Lung (tissue), 12 donors: ENCODE measurements around the gene SNAI1. TPM values are rescaled to one million over a fixed set of nuclear protein-coding genes. Genes with fewer than 3 reads are reported as not detected.

ENCODE experiments used
- ATAC-seq: fragments of 200-7000 bp; cut with Tn5 transposase; one replicate; pipeline ENCODE4 v1.9.1; 2020; ENCODE audit warnings: moderate number of reproducible peaks; ENCODE audit not compliant: insufficient read depth, low FRiP score
- DNase-seq, 3 donors: peaks; one replicate each; pipeline ENCODE4 v3.0.0-alpha.2; 2013 to 2017
- H3K27ac ChIP-seq, 2 donors: one replicate each; pipeline ENCODE4 v1.5.1; 2013; ENCODE audit warnings: mild to moderate bottlenecking in 2 of 2, moderate library complexity in 2 of 2, control low read depth in 1 of 2, inconsistent platforms in 1 of 2, low read depth in 1 of 2, low read length in 1 of 2
- H3K27me3 ChIP-seq, 3 donors: one replicate each; pipeline ENCODE4 v1.5.1; 2013; ENCODE audit warnings: low read length in 2 of 3; ENCODE audit not compliant: control insufficient read depth in 3 of 3, insufficient read depth in 3 of 3
- H3K36me3 ChIP-seq, 4 donors: one replicate each; pipeline ENCODE4 v1.5.1; 2013; ENCODE audit warnings: low read length in 4 of 4, mild to moderate bottlenecking in 1 of 4, moderate library complexity in 1 of 4; ENCODE audit not compliant: control insufficient read depth in 4 of 4, insufficient read depth in 4 of 4
- H3K4me1 ChIP-seq, 5 donors: one replicate each; pipeline ENCODE4 v1.5.1; 2013; ENCODE audit warnings: low read length in 5 of 5, mild to moderate bottlenecking in 2 of 5, moderate library complexity in 1 of 5; ENCODE audit not compliant: control insufficient read depth in 5 of 5, insufficient read depth in 5 of 5
- H3K4me3 ChIP-seq: one replicate; pipeline ENCODE4 v1.5.1; 2013; ENCODE audit warnings: mild to moderate bottlenecking, control low read depth, moderate library complexity
- H3K9ac ChIP-seq, 2 donors: one replicate each; pipeline ENCODE4 v1.5.1; 2013; ENCODE audit warnings: low read length in 2 of 2, control low read depth in 1 of 2; ENCODE audit not compliant: insufficient read depth in 1 of 2
- H3K9me3 ChIP-seq, 4 donors: one replicate each; pipeline ENCODE4 v1.5.1; 2013; ENCODE audit warnings: low read length in 3 of 4, mild to moderate bottlenecking in 1 of 4, moderate library complexity in 1 of 4; ENCODE audit not compliant: control insufficient read depth in 4 of 4, insufficient read depth in 3 of 4
- WGBS, 2 donors: extraction: QIAGEN DNeasy Blood & Tissue Kit; methylation state at CpG; one replicate each; pipeline ENCODE4 v1.1.7; 2013; 5-methylcytosine and 5-hydroxymethylcytosine counted together
- polyA plus RNA-seq, 2 donors: library from polyadenylated mRNA; stranded (reverse); fragments of 200-250 nt; gene quantifications; one replicate each; pipeline ENCODE4 v1.2.1, GENCODE V29; 2013
- total RNA-seq, 2 donors: library from RNA; depleted of rRNA in 1 of 2; stranded (reverse); fragments of >200 nt in 1 of 2; gene quantifications; one replicate each; pipeline ENCODE4 v1.2.1, GENCODE V29; 2014 to 2021
- TF ChIP-seq, protein P1 (sequence below): IDR thresholded peaks from 2 replicates; pipeline ENCODE4 v1.5.1; 2012; ENCODE audit warnings: mild to moderate bottlenecking; ENCODE audit errors: control extremely low read depth, extremely low read depth
- donor health status: control.
- donor health status: control.
- donor health status: Bipolar disorder and iron deficiency.
- donor health status: healthy.
- donor health status: DM: yes; HTN: yes; CAD: no.

SNAI1 gene
- total and polyA plus RNA-seq, 4 donors: 0.74 to 12.0 (median 5.4) TPM

- WGBS, 2 donors: 16 to 19% methylated on average over 33 to 37 of the region's 37 CpGs
Observed at GRCh38 chr20:49979030-49979832, 3.5 kb upstream of the SNAI1 start.

DNA sequence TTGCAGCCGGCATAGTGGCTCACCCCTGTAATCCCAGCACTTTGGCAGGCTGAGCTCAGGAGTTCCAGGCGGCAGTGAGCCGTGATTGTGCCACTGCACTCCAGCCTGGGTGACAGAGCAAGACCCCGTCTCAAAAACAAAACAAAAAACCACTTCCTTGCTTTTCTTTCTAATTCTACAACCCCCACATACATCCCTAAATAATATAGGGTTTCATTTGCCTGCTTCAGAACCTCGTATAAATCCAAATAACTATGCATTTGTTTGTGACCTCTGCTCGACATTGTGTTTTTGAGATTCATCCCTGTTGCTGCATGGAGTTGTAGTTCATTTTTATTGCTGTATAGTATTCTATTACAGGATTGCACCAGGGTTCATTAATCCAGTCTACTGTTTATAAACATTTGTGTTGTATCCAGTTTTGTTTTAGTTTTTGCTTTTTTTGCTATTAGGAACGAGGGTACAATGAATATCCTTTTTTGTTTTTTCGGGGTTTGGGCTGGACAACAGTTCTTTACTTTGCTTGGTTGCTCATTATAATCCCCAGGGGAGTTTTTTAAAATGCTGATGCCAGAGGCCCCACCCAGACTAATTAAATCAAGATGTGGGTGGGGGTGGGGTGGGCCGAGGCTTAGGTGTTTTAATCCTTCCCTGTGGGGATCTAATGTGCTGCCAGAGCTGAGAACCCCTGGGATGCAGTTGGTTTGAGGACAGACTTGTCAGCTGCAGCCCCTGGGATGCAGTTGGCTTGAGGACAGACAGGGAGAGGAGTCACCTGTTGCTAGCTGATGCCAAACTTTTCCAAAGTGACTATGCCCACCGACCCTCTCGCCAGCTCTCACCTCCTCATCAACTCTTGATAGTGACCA is 2.4 kb upstream of the SNAI1 start:
- TF ChIP-seq, protein P1, sequence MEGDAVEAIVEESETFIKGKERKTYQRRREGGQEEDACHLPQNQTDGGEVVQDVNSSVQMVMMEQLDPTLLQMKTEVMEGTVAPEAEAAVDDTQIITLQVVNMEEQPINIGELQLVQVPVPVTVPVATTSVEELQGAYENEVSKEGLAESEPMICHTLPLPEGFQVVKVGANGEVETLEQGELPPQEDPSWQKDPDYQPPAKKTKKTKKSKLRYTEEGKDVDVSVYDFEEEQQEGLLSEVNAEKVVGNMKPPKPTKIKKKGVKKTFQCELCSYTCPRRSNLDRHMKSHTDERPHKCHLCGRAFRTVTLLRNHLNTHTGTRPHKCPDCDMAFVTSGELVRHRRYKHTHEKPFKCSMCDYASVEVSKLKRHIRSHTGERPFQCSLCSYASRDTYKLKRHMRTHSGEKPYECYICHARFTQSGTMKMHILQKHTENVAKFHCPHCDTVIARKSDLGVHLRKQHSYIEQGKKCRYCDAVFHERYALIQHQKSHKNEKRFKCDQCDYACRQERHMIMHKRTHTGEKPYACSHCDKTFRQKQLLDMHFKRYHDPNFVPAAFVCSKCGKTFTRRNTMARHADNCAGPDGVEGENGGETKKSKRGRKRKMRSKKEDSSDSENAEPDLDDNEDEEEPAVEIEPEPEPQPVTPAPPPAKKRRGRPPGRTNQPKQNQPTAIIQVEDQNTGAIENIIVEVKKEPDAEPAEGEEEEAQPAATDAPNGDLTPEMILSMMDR: no peak
- WGBS, 2 donors: 83 to 85% methylated on average over 11 of the region's 11 CpGs
- peaks cover 0 to 26% (median 4%) of the 10 kb centered on the region in 5 donors for H3K4me1 ChIP-seq
- no peak for DNase-seq
- H3K36me3 ChIP-seq: peaks cover 0 to 10% (median 0%) of the 10 kb centered on the region in 4 donors
- H3K27ac ChIP-seq: no peak overlapping the region
- H3K9me3 ChIP-seq: no peaks in the 10 kb centered on the region
- ATAC-seq: no peak
- H3K9ac ChIP-seq: no peak overlapping the region
- no peak overlapping the region for H3K4me3 ChIP-seq
- no peaks in the 10 kb centered on the region for H3K27me3 ChIP-seq

More at GRCh38 chr20:49979030-49979832, 3.5 kb upstream of the SNAI1 start:
- H3K36me3 ChIP-seq: peaks cover 0 to 4% (median 0%) of the 10 kb centered on the region in 4 donors
- no peaks in the 10 kb centered on the region for H3K27me3 ChIP-seq
- H3K4me3 ChIP-seq: no peak overlapping the region
- H3K9ac ChIP-seq: no peak overlapping the region
- peak; percentile 76 for ATAC-seq
- H3K4me1 ChIP-seq: peaks cover 0 to 14% (median 0%) of the 10 kb centered on the region in 5 donors
- H3K27ac ChIP-seq: no peak overlapping the region
- peak; percentile 49 to 63 (median 53) for DNase-seq
- H3K9me3 ChIP-seq: no peaks in the 10 kb centered on the region
- TF ChIP-seq, protein P1: peak; percentile 94

GRCh38 chr20:49981218-49982071 is 1.3 kb upstream of the SNAI1 start:
- Histone ChIP-seq H3K4me3 (no peak overlapping the region), H3K27ac (no peak overlapping the region), H3K4me1 (peaks cover 0 to 36% (median 7%) of the 10 kb centered on the region in 5 donors), H3K9ac (no peak overlapping the region), H3K36me3 (peaks cover 0 to 10% (median 0%) of the 10 kb centered on the region in 4 donors), H3K27me3 (no peaks in the 10 kb centered on the region), H3K9me3 (no peaks in the 10 kb centered on the region)
- no peak for ATAC-seq
- TF ChIP-seq, protein P1: no peak
- no peak for DNase-seq
- WGBS, 2 donors: 85 to 89% methylated on average over 23 of the region's 23 CpGs
